HEK293 (cell line): ENCODE data around the gene ACTR1A.

Experiments used
- GLIS1 ChIP-seq: fragments of 450-650 bp; formaldehyde crosslinking; IDR thresholded peaks from 2 replicates; pipeline ENCODE4 v1.5.1; 2016; ENCODE audit warnings: missing biosample characterization, missing genetic modification characterization
- KLF9 ChIP-seq: fragments of 450-650 bp; formaldehyde crosslinking; IDR thresholded peaks from 2 replicates; pipeline ENCODE4 v1.5.1; 2016; ENCODE audit warnings: missing biosample characterization, missing genetic modification characterization, low read depth
- TRIM28 ChIP-seq: IDR thresholded peaks from 2 replicates; pipeline ENCODE4 v1.6.1; 2011; ENCODE audit warnings: low read length, control low read depth, borderline replicate concordance
- ZBTB21 ChIP-seq: fragments of 450-650 bp; formaldehyde crosslinking; IDR thresholded peaks from 2 replicates; pipeline ENCODE4 v1.5.1; 2017; ENCODE audit warnings: missing biosample characterization, missing genetic modification characterization
- ZEB2 ChIP-seq: fragments of 450-650 bp; formaldehyde crosslinking; IDR thresholded peaks from 2 replicates; pipeline ENCODE4 v1.5.1; 2016; ENCODE audit warnings: missing biosample characterization, missing genetic modification characterization
- ZNF114 ChIP-seq: fragments of 450-650 bp; formaldehyde crosslinking; IDR thresholded peaks from 2 replicates; pipeline ENCODE4 v1.5.0; 2017; ENCODE audit warnings: missing biosample characterization, missing genetic modification characterization
- ZNF133 ChIP-seq: fragments of 450-650 bp; formaldehyde crosslinking; IDR thresholded peaks from 2 replicates; pipeline ENCODE4 v1.5.1; 2016; ENCODE audit warnings: missing biosample characterization, missing genetic modification characterization
- ZNF140 ChIP-seq: fragments of 450-650 bp; formaldehyde crosslinking; IDR thresholded peaks from 2 replicates; pipeline ENCODE4 v1.5.1; 2016; ENCODE audit warnings: missing biosample characterization, missing genetic modification characterization
- ZNF184 ChIP-seq: fragments of 450-650 bp; IDR thresholded peaks from 2 replicates; pipeline ENCODE4 v1.5.1; 2018; ENCODE audit warnings: missing biosample characterization, mild to moderate bottlenecking, missing genetic modification characterization
- ZNF2 ChIP-seq: fragments of 450-650 bp; formaldehyde crosslinking; IDR thresholded peaks from 2 replicates; pipeline ENCODE4 v1.5.1; 2016; ENCODE audit warnings: missing biosample characterization, missing genetic modification characterization
- ZNF335 ChIP-seq: fragments of 450-650 bp; formaldehyde crosslinking; conservative IDR thresholded peaks from 2 replicates; pipeline ENCODE4 v1.5.1; 2016; ENCODE audit warnings: missing biosample characterization, missing genetic modification characterization
- ZNF350 ChIP-seq: fragments of 450-650 bp; formaldehyde crosslinking; IDR thresholded peaks from 2 replicates; pipeline ENCODE4 v1.5.0; 2017; ENCODE audit warnings: missing biosample characterization, mild to moderate bottlenecking, missing genetic modification characterization
- ZNF610 ChIP-seq: fragments of 450-650 bp; formaldehyde crosslinking; IDR thresholded peaks from 2 replicates; pipeline ENCODE4 v1.5.1; 2016; ENCODE audit warnings: missing biosample characterization, missing genetic modification characterization, borderline replicate concordance
- ZNF664 ChIP-seq: fragments of 450-650 bp; formaldehyde crosslinking; IDR thresholded peaks from 2 replicates; pipeline ENCODE4 v1.5.1; 2016; ENCODE audit warnings: missing biosample characterization, missing genetic modification characterization
- ZNF677 ChIP-seq: fragments of 450-650 bp; IDR thresholded peaks from 2 replicates; pipeline ENCODE4 v1.5.0; 2018; ENCODE audit warnings: missing biosample characterization, mild to moderate bottlenecking, missing genetic modification characterization, moderate library complexity
- ZNF776 ChIP-seq: fragments of 450-650 bp; formaldehyde crosslinking; IDR thresholded peaks from 2 replicates; pipeline ENCODE4 v1.5.0; 2017; ENCODE audit warnings: missing biosample characterization, missing genetic modification characterization, borderline replicate concordance
- ZNF777 ChIP-seq: fragments of 450-650 bp; formaldehyde crosslinking; IDR thresholded peaks from 2 replicates; pipeline ENCODE4 v1.5.1; 2017; ENCODE audit warnings: missing biosample characterization, missing genetic modification characterization, borderline replicate concordance
- ZNF830 ChIP-seq: fragments of 450-650 bp; IDR thresholded peaks from 2 replicates; pipeline ENCODE4 v1.5.0; 2018; ENCODE audit warnings: missing biosample characterization, missing genetic modification characterization, low read depth, mild to moderate bottlenecking, moderate library complexity
- TF ChIP-seq, protein P1 (sequence below): fragments of 450-650 bp; formaldehyde crosslinking; IDR thresholded peaks from 2 replicates; pipeline ENCODE4 v1.5.1; 2016; ENCODE audit warnings: missing biosample characterization, missing genetic modification characterization
- TF ChIP-seq, protein P2 (sequence below): fragments of 450-650 bp; formaldehyde crosslinking; IDR thresholded peaks from 2 replicates; pipeline ENCODE4 v1.5.1; 2016; ENCODE audit warnings: missing biosample characterization, missing genetic modification characterization
- TF ChIP-seq, protein P3 (sequence below): fragments of 450-650 bp; formaldehyde crosslinking; IDR thresholded peaks from 2 replicates; pipeline ENCODE4 v1.5.1; 2016; ENCODE audit warnings: missing biosample characterization, missing genetic modification characterization
- TF ChIP-seq, protein P4 (sequence below): fragments of 450-650 bp; formaldehyde crosslinking; IDR thresholded peaks from 2 replicates; pipeline ENCODE4; 2016; ENCODE audit warnings: missing biosample characterization, missing genetic modification characterization
- TF ChIP-seq, protein P5 (sequence below): fragments of 450-650 bp; formaldehyde crosslinking; IDR thresholded peaks from 2 replicates; pipeline ENCODE4 v1.5.1; 2016; ENCODE audit warnings: missing biosample characterization, missing genetic modification characterization
- TF ChIP-seq, protein P6 (sequence below): fragments of 450-650 bp; formaldehyde crosslinking; IDR thresholded peaks from 2 replicates; pipeline ENCODE4 v1.5.1; 2016; ENCODE audit warnings: missing biosample characterization, missing genetic modification characterization
- TF ChIP-seq, protein P7 (sequence below): fragments of 450-650 bp; formaldehyde crosslinking; IDR thresholded peaks from 2 replicates; pipeline ENCODE4 v1.5.1; 2016; ENCODE audit warnings: missing biosample characterization, missing genetic modification characterization

The ACTR1A gene

DNA sequence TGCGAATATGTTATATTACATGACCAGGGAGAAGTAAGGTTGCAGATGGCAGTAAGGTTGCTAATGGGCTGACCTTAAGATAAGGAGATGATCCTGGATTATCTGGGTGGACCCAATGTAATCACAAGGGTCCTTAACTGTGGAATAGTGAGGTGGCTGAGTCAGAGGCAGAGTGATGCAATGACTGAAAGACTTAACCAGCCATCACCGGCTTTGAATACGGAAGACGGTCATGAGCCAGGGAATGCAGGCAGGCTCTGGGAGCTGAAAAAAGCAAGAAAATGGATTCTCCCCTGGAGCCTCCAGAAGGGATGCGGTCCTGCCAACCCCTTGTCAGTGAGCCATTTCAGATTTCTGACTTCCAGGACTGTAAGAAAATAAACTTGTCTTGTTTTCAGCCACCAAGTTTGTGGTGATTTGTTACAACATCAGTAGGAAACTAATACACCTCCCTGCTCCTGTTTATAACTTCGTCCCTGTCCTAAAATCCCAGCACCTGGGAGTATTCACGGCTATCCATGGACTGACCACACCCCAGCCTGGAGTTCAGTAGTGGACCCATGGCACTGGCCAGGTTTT is 46.5 kb downstream of the ACTR1A start (continued):
- TF ChIP-seq ZNF140: no peak
- no peak for TF ChIP-seq ZNF610
- TF ChIP-seq, protein P1, sequence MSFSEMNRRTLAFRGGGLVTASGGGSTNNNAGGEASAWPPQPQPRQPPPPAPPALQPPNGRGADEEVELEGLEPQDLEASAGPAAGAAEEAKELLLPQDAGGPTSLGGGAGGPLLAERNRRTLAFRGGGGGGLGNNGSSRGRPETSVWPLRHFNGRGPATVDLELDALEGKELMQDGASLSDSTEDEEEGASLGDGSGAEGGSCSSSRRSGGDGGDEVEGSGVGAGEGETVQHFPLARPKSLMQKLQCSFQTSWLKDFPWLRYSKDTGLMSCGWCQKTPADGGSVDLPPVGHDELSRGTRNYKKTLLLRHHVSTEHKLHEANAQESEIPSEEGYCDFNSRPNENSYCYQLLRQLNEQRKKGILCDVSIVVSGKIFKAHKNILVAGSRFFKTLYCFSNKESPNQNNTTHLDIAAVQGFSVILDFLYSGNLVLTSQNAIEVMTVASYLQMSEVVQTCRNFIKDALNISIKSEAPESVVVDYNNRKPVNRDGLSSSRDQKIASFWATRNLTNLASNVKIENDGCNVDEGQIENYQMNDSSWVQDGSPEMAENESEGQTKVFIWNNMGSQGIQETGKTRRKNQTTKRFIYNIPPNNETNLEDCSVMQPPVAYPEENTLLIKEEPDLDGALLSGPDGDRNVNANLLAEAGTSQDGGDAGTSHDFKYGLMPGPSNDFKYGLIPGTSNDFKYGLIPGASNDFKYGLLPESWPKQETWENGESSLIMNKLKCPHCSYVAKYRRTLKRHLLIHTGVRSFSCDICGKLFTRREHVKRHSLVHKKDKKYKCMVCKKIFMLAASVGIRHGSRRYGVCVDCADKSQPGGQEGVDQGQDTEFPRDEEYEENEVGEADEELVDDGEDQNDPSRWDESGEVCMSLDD (tag by site-specific recombination): peak; percentile 54; the same call in 1 of the 2 replicates
- TF ChIP-seq ZNF350: no peak
- TF ChIP-seq, protein P2, sequence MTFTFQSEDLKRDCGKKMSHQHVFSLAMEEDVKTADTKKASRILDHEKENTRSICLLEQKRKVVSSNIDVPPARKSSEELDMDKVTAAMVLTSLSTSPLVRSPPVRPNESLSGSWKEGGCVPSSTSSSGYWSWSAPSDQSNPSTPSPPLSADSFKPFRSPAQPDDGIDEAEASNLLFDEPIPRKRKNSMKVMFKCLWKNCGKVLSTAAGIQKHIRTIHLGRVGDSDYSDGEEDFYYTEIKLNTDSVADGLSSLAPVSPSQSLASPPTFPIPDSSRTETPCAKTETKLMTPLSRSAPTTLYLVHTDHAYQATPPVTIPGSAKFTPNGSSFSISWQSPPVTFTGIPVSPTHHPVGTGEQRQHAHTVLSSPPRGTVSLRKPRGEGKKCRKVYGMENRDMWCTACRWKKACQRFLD (tag by site-specific recombination): no peak
- no peak for TF ChIP-seq ZNF114 (tag by site-specific recombination)
- TF ChIP-seq, protein P3, sequence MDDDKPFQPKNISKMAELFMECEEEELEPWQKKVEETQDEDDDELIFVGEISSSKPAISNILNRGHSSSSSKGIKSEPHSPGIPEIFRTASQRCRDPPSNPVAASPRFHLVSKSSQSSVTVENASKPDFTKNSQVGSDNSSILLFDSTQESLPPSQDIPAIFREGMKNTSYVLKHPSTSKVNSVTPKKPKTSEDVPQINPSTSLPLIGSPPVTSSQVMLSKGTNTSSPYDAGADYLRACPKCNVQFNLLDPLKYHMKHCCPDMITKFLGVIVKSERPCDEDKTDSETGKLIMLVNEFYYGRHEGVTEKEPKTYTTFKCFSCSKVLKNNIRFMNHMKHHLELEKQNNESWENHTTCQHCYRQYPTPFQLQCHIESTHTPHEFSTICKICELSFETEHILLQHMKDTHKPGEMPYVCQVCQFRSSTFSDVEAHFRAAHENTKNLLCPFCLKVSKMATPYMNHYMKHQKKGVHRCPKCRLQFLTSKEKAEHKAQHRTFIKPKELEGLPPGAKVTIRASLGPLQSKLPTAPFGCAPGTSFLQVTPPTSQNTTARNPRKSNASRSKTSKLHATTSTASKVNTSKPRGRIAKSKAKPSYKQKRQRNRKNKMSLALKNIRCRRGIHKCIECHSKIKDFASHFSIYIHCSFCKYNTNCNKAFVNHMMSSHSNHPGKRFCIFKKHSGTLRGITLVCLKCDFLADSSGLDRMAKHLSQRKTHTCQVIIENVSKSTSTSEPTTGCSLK (tag by site-specific recombination): no peak
- TF ChIP-seq ZNF677 (tag by site-specific recombination): no peak
- no peak for TF ChIP-seq TRIM28
- TF ChIP-seq ZNF664 (tag by site-specific recombination): no peak
- TF ChIP-seq, protein P4, sequence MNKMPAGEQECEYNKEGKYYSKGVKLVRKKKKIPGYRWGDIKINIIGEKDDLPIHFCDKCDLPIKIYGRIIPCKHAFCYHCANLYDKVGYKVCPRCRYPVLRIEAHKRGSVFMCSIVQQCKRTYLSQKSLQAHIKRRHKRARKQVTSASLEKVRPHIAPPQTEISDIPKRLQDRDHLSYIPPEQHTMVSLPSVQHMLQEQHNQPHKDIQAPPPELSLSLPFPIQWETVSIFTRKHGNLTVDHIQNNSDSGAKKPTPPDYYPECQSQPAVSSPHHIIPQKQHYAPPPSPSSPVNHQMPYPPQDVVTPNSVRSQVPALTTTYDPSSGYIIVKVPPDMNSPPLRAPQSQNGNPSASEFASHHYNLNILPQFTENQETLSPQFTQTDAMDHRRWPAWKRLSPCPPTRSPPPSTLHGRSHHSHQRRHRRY: no peak
- TF ChIP-seq ZEB2: peak; percentile 97
- TF ChIP-seq, protein P5, sequence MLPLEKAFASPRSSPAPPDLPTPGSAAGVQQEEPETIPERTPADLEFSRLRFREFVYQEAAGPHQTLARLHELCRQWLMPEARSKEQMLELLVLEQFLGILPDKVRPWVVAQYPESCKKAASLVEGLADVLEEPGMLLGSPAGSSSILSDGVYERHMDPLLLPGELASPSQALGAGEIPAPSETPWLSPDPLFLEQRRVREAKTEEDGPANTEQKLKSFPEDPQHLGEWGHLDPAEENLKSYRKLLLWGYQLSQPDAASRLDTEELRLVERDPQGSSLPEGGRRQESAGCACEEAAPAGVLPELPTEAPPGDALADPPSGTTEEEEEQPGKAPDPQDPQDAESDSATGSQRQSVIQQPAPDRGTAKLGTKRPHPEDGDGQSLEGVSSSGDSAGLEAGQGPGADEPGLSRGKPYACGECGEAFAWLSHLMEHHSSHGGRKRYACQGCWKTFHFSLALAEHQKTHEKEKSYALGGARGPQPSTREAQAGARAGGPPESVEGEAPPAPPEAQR: no peak
- no peak for TF ChIP-seq ZNF830 (tag by site-specific recombination)
- no peak for TF ChIP-seq GLIS1 (tag by site-specific recombination)
- no peak for TF ChIP-seq ZNF776 (tag by site-specific recombination)
- TF ChIP-seq, protein P6, sequence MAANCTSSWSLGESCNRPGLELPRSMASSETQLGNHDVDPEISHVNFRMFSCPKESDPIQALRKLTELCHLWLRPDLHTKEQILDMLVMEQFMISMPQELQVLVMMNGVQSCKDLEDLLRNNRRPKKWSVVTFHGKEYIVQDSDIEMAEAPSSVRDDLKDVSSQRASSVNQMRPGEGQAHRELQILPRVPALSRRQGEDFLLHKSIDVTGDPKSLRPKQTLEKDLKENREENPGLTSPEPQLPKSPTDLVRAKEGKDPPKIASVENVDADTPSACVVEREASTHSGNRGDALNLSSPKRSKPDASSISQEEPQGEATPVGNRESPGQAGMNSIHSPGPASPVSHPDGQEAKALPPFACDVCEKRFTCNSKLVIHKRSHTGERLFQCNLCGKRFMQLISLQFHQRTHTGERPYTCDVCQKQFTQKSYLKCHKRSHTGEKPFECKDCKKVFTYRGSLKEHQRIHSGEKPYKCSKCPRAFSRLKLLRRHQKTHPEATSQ (tag by site-specific recombination): no peak
- peak; percentile 89 for TF ChIP-seq ZNF335 (tag by site-specific recombination)
- TF ChIP-seq ZNF777 (tag by site-specific recombination): no peak
- peak; percentile 49; the same call in 1 of the 2 replicates for TF ChIP-seq ZBTB21 (tag by site-specific recombination)
- no peak for TF ChIP-seq ZNF184 (tag by site-specific recombination)
- TF ChIP-seq KLF9 (tag by site-specific recombination): no peak
- TF ChIP-seq, protein P7, sequence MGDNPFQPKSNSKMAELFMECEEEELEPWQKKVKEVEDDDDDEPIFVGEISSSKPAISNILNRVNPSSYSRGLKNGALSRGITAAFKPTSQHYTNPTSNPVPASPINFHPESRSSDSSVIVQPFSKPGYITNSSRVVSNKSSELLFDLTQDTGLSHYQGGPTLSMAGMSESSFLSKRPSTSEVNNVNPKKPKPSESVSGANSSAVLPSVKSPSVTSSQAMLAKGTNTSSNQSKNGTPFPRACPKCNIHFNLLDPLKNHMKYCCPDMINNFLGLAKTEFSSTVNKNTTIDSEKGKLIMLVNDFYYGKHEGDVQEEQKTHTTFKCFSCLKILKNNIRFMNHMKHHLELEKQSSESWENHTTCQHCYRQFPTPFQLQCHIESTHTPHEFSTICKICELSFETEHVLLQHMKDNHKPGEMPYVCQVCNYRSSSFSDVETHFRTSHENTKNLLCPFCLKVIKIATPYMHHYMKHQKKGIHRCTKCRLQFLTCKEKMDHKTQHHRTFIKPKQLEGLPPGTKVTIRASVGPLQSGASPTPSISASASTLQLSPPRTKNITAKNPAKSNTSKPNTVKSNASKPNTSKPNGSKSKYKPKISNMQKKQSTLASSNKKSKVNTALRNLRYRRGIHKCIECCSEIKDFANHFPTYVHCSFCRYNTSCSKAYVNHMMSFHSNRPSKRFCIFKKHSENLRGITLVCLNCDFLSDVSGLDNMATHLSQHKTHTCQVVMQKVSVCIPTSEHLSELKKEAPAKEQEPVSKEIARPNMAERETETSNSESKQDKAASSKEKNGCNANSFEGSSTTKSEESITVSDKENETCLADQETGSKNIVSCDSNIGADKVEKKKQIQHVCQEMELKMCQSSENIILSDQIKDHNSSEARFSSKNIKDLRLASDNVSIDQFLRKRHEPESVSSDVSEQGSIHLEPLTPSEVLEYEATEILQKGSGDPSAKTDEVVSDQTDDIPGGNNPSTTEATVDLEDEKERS (tag by site-specific recombination): no peak
- no peak for TF ChIP-seq ZNF2
- no peak for TF ChIP-seq ZNF133 (tag by site-specific recombination)
